Ovary (tissue), 9 donors: Measurements from ENCODE around the gene XK. TPM values are rescaled to one million over a fixed set of nuclear protein-coding genes. Genes with fewer than 3 reads are reported as not detected.

ENCODE experiments used
- DNase-seq, 5 donors: peaks; one replicate each; pipeline ENCODE4 v3.0.0-alpha.2; 2019 to 2020
- H3K27ac ChIP-seq, 2 donors: fragments of 200-600 bp; one replicate each; pipeline versions ENCODE4 v1.5.1 to v1.8.0; 2019 to 2022
- H3K27me3 ChIP-seq: fragments of 200-600 bp; one replicate; pipeline ENCODE4 v1.8.0; 2022
- H3K36me3 ChIP-seq: fragments of 200-600 bp; sonication (generic); one replicate; pipeline ENCODE4 v1.5.1; 2019
- H3K4me1 ChIP-seq: one replicate; pipeline ENCODE4 v1.8.1; 2013; ENCODE audit warnings: mild to moderate bottlenecking, moderate library complexity; ENCODE audit not compliant: insufficient read depth
- H3K4me3 ChIP-seq: fragments of 200-600 bp; sonication (generic); one replicate; pipeline ENCODE4 v1.5.1; 2017
- H3K9me3 ChIP-seq, 2 donors: fragments of 200-600 bp in 1 of 2; sonication (generic) in 1 of 2; one replicate each; pipeline versions ENCODE4 v1.5.1 to v1.8.1; 2013 to 2019; ENCODE audit warnings: mild to moderate bottlenecking in 1 of 2, moderate library complexity in 1 of 2
- CTCF ChIP-seq, 3 donors: fragments of 450-650 bp in 2 of 3; fragments of 200-600 bp in 1 of 3; IDR thresholded peaks; one replicate each; pipeline versions ENCODE4 v1.5.1 to v1.8.0; 2016 to 2022; ENCODE audit warnings: antibody characterized with exemption in 3 of 3, mild to moderate bottlenecking in 1 of 3
- EP300 ChIP-seq: sonication (generic); formaldehyde crosslinking; IDR thresholded peaks from one replicate; pipeline ENCODE4 v1.6.1; 2017; ENCODE audit warnings: antibody characterized with exemption
- POLR2A ChIP-seq: fragments of 450-650 bp; IDR thresholded peaks from one replicate; pipeline ENCODE4 v1.6.1; 2017; ENCODE audit warnings: antibody characterized with exemption, mild to moderate bottlenecking, moderate library complexity
- WGBS, 3 donors: extraction: QIAGEN DNeasy Blood & Tissue Kit in 1 of 3; methylation state at CpG; one replicate each; pipeline versions ENCODE4 v1.1.5 to v1.1.7; 2013 to 2017; 5-methylcytosine and 5-hydroxymethylcytosine counted together
- intact Hi-C, 4 donors: fragments of 100-400 bp; cut with DNase I; formaldehyde crosslinking; loops; one replicate each; pipeline versions ENCODE4 v1.11.0 to v1.15.1; 2022 to 2023
- polyA plus RNA-seq, 2 donors: library from polyadenylated mRNA; stranded (reverse); fragments of 200-250 nt in 1 of 2; fragments of 350-450 nt in 1 of 2; fragmentation: Illumina TruSeq in 1 of 2; extraction: RNeasy Lipid Tissue Mini Kit (QIAGEN cat#74804) in 1 of 2; gene quantifications; one replicate each; pipeline ENCODE4 v1.2.3, GENCODE V29; 2013 to 2014
- total RNA-seq, 7 donors: library from RNA; depleted of rRNA in 2 of 7; stranded (reverse); fragments of >200 nt in 2 of 7; fragmentation: NEBNext Ultra II Directional in 3 of 7; extraction: Animal tissue kit (Norgen Biotek cat#: 25700) in 3 of 7; gene quantifications; one replicate each; pipeline versions ENCODE4 v1.1.0 to v1.2.4, GENCODE V29; 2016 to 2023
- donor health status: DM: no; HTN: no; CAD: no; lungs with moderate emphysema.
- donor health status: DM: no; HTN: no; CAD: no.
- donor health status: Bipolar disorder and iron deficiency.
- donor health status: DM: yes; HTN: yes; CAD: no.
- donor health status: DM: no; HTN: no; CAD: no.
- donor health status: DM: yes; HTN: yes; CAD: no.

XK gene
- total and polyA plus RNA-seq, 9 donors = 0.40 to 2.5 (median 0.68) TPM

DNA sequence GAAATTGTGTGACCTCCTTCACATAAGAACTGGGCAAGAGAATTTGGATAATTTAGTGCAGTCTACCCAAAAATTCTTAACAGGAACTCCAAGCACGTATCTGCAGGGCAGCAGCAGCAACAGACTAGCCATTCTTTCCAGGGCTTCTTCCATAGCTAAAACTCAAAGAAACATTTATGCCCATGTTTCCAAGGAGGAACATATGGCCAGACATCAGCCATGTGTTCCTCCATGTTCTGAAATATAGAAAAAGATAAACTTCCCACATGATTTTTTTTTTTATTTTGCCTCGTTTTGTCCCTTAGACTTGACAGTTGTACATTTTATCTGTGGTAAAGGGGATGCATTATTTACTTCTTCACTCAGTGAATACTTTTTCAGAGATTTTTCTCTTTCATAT, 66.7 kb downstream of the XK start:
- Histone ChIP-seq H3K9me3 (no peaks in the 10 kb centered on the region), H3K36me3 (no peaks in the 10 kb centered on the region), H3K4me1 (no peaks in the 10 kb centered on the region), H3K27me3 (no peaks in the 10 kb centered on the region), H3K27ac (no peak overlapping the region), H3K4me3 (no peak overlapping the region)
- intact Hi-C loops = no loop called here
- DNase-seq = no peak
- 52 to 65% (median 59%) methylated on average over 2 of the region's 2 CpGs for WGBS, 3 donors
- no peak for TF ChIP-seq EP300
- TF ChIP-seq CTCF (IDR thresholded peaks at IDR 0.05) = no peak
- no peak for TF ChIP-seq POLR2A

GRCh38 chrX:37752936-37753335, 67.3 kb downstream of the XK start:
- H3K27ac ChIP-seq = no peak overlapping the region
- intact Hi-C loops = no loop called here
- no peaks in the 10 kb centered on the region for H3K27me3 ChIP-seq
- H3K4me3 ChIP-seq = no peak overlapping the region
- H3K4me1 ChIP-seq = no peaks in the 10 kb centered on the region
- no peak for DNase-seq
- H3K36me3 ChIP-seq = no peaks in the 10 kb centered on the region
- no peaks in the 10 kb centered on the region for H3K9me3 ChIP-seq
- TF ChIP-seq POLR2A (no peak), CTCF (IDR thresholded peaks at IDR 0.05) (no peak), EP300 (no peak)

DNA sequence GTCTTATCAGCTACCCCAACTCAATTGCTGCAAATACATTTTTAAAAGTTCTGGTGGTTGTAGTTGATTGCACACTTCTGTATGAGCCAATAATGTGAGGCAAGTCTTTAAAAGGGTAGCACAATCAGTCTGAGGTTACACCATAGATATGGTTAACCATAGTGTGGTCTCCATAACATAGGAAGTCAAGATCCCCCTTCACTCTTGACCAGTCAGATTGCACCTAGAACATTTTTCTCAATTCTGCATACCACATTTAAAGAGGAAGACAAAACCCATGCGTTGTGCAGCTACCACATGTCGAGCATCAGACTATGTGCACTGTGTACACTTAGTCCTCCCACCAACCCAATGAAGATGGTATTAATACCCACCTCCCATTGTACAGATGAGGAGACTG, 67.8 kb downstream of the XK start:
- intact Hi-C loops = no loop called here
- WGBS, 3 donors = 65 to 89% (median 68%) methylated on average over 2 of the region's 2 CpGs
- no peak overlapping the region for H3K27ac ChIP-seq
- H3K27me3 ChIP-seq = no peaks in the 10 kb centered on the region
- TF ChIP-seq CTCF (IDR thresholded peaks at IDR 0.05) = no peak
- TF ChIP-seq POLR2A = no peak
- no peak for TF ChIP-seq EP300
- no peaks in the 10 kb centered on the region for H3K9me3 ChIP-seq
- no peak for DNase-seq
- H3K36me3 ChIP-seq = no peaks in the 10 kb centered on the region
- H3K4me1 ChIP-seq = no peaks in the 10 kb centered on the region
- no peak overlapping the region for H3K4me3 ChIP-seq

DNA sequence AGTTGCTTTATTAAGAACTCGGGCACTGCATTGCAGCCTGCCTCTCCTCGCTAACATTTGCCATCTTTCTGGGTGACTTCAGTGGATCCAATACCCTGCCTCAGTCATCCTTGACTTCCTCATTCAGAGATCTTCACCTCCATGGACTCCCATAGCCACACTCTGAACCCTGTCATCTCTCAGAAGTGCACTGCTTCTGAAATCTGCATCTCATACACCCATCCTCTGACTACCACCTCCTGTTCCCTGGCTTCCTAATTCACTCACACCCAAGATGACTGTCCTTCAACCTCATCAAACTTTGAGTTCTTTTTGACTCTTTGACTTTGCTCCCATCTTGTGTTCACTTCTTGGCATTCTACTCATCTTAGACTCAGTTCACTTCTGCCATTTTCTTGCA, 68.9 kb downstream of the XK start:
- Histone ChIP-seq H3K27ac (no peak overlapping the region), H3K4me1 (no peaks in the 10 kb centered on the region), H3K27me3 (no peaks in the 10 kb centered on the region), H3K4me3 (no peak overlapping the region), H3K9me3 (no peaks in the 10 kb centered on the region), H3K36me3 (no peaks in the 10 kb centered on the region)
- intact Hi-C loops = no loop called here
- TF ChIP-seq EP300 (no peak), POLR2A (no peak), CTCF (IDR thresholded peaks at IDR 0.05) (no peak)
- no peak for DNase-seq
- WGBS, 3 donors = 72 to 80% (median 75%) methylated on average over 2 of the region's 2 CpGs

- Histone ChIP-seq H3K36me3 (no peaks in the 10 kb centered on the region), H3K27ac (no peak overlapping the region), H3K27me3 (no peaks in the 10 kb centered on the region), H3K4me1 (no peaks in the 10 kb centered on the region), H3K4me3 (no peak overlapping the region), H3K9me3 (no peaks in the 10 kb centered on the region)
- DNase-seq = no peak
- TF ChIP-seq EP300 (no peak), POLR2A (no peak), CTCF (IDR thresholded peaks at IDR 0.05) (no peak)
- intact Hi-C loops = no loop called here
Measured at GRCh38 chrX:37755025-37755424, 69.4 kb downstream of the XK start.
